GM10248 (cell line): Measurements from ENCODE around the gene ME3.

ENCODE experiments used
- CTCF ChIA-PET: fragments of 300-600 bp; sonication (Branson Sonifier 250); formaldehyde crosslinking; extraction: SDS; loops from one replicate; lab custom pipeline; 2021; ENCODE audit warnings: antibody characterized with exemption; lab: Yijun Ruan, JAX
- POLR2A ChIA-PET: fragments of 350-650 bp; sonication (Branson Sonifier 250); formaldehyde crosslinking; extraction: SDS; loops from one replicate; lab custom pipeline; 2020; ENCODE audit warnings: antibody characterized with exemption; lab: Yijun Ruan, JAX
- DNase-seq: peaks from one replicate; pipeline ENCODE4 v3.0.0; 2012; ENCODE audit errors: extremely low spot score
- TF ChIP-seq, protein P1 (sequence below): IDR thresholded peaks from 2 replicates; pipeline ENCODE4 v1.5.1; 2012; ENCODE audit warnings: mild to moderate bottlenecking, low read depth; ENCODE audit errors: extremely low read depth, missing control alignments, control extremely low read depth

The ME3 gene

DNA sequence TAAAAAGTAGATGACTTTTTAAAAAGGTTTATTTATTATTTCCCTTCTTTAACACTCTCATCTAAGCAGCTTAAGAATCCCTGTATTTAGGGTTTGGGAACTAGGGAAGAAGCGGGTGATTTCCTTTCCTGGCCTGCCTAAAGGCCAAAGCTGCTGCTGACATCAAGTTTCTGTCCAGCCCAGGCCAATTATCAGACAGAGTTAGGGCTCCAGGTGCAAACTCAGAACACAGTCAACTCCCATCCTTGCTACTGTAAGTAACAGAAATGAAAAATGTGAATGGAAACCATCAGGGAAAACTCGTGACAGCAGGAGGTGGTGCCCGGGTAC is 188.8 kb downstream of the ME3 start:
- CTCF ChIA-PET, result interaction anchor here (1.7 to 2.5 kb wide), 3 partner anchors 12 to 27 kb away, joined by 5 to 7 read pairs (median 6); no protein-coding TSS in a partner anchor
- TF ChIP-seq, protein P1, sequence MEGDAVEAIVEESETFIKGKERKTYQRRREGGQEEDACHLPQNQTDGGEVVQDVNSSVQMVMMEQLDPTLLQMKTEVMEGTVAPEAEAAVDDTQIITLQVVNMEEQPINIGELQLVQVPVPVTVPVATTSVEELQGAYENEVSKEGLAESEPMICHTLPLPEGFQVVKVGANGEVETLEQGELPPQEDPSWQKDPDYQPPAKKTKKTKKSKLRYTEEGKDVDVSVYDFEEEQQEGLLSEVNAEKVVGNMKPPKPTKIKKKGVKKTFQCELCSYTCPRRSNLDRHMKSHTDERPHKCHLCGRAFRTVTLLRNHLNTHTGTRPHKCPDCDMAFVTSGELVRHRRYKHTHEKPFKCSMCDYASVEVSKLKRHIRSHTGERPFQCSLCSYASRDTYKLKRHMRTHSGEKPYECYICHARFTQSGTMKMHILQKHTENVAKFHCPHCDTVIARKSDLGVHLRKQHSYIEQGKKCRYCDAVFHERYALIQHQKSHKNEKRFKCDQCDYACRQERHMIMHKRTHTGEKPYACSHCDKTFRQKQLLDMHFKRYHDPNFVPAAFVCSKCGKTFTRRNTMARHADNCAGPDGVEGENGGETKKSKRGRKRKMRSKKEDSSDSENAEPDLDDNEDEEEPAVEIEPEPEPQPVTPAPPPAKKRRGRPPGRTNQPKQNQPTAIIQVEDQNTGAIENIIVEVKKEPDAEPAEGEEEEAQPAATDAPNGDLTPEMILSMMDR, result no peak
- POLR2A ChIA-PET, result no interaction called here
- no peak for DNase-seq

DNA sequence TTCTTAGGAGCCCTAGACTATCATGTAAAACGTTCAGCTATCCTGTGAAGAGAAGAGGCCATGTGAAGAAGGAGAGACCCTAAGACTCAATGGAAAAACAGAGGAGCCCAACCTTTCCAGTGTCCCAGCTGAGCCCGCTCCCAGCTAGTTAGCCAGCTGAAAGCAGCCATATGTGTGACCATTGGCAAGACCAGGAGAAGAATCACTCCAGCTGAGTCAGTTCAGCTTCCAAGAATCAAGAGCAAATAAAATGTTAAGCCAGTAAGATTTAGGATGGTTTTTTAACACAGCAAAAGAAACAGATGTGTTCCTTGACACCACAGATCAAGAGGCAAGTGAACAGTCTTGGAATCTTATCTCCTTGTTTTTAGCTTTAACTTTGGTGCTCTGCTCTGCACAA is 189.7 kb downstream of the ME3 start:
- TF ChIP-seq, protein P1, result no peak
- CTCF ChIA-PET, result interaction anchor here (1.0 to 3.1 kb wide), 5 partner anchors 10 to 110 kb away, joined by 3 to 14 read pairs (median 6); no protein-coding TSS in a partner anchor
- no peak for DNase-seq
- POLR2A ChIA-PET, result no interaction called here

DNA sequence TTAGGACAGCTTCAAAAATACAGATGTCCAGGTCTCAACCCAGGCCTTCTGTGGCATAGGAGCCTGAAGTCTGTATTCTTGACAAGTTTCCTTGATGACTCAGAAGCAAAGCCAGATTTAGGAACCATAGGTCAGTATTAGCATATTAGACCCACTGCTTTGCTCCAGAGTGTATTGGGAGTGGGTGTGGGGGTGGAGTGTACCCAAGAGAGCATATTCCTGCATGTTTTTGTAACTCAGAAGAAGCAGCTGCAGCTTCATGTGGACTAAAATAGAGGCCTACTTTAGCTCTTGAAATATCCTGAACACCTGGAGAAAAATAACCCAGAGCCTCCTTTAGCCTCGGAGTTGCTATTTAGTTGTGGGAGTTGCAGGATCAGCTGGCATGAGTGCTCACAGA is 191.0 kb downstream of the ME3 start:
- CTCF ChIA-PET, result interaction anchor here (1.0 to 3.1 kb wide), 9 partner anchors 11 to 111 kb away, joined by 3 to 14 read pairs (median 5); no protein-coding TSS in a partner anchor
- TF ChIP-seq, protein P1, result no peak
- DNase-seq, result no peak
- POLR2A ChIA-PET, result no interaction called here

DNA sequence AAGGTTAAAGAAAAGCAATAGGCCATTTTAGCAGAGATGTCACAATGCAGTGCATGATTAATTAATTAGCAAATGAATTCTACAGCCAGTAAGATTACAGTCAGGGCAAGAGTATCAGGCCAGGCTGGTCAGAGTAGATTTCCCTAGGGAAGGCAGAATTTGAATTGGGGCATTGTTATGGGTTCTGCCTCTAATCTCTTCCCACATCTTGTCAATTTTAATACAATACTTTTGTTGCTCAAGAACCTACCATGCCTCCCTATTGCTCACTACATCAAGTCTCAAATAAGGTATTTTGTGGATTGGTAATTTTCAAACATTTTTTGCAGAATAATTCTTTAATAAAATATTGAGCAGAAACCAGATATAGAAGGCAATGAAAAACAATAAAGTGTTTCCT is 194.1 kb downstream of the ME3 start:
- ChIA-PET CTCF (no interaction called here), POLR2A (no interaction called here)
- TF ChIP-seq, protein P1, result no peak
- no peak for DNase-seq

GRCh38 chr11:86477495-86478155 is 194.8 kb downstream of the ME3 start:
- DNase-seq, result no peak
- ChIA-PET CTCF (no interaction called here), POLR2A (no interaction called here)
- TF ChIP-seq, protein P1, result no peak

- TF ChIP-seq, protein P1, result no peak
- CTCF ChIA-PET, result interaction anchor here (0.9 to 1.6 kb wide), 3 partner anchors 19 to 132 kb away, joined by 3 to 6 read pairs (median 5); no protein-coding TSS in a partner anchor
- POLR2A ChIA-PET, result no interaction called here
- no peak for DNase-seq
Observed at GRCh38 chr11:86476109-86476861, 196.1 kb downstream of the ME3 start.
